H9 (cell line): ENCODE measurements around the gene TTC12. TPM values are rescaled to one million over a fixed set of nuclear protein-coding genes. Genes with fewer than 3 reads are reported as not detected.

ENCODE experiments used
- DNase-seq: peaks from one replicate; pipeline ENCODE4 v3.0.0-alpha.2; 2017
- H2AFZ ChIP-seq: one replicate; pipeline ENCODE4 v1.6.1; 2013; ENCODE audit warnings: mild to moderate bottlenecking, low read length, control low read depth, moderate library complexity
- H2AK5ac ChIP-seq: 2 replicates; pipeline ENCODE4 v1.6.1; 2013; ENCODE audit warnings: low read length, control low read depth, mixed read lengths; ENCODE audit not compliant: insufficient read length
- H2BK120ac ChIP-seq: one replicate; pipeline ENCODE4 v1.6.1; 2013; ENCODE audit warnings: low read depth, mild to moderate bottlenecking, low read length, control low read depth, inconsistent platforms; ENCODE audit not compliant: poor library complexity, severe bottlenecking
- H2BK12ac ChIP-seq: 2 replicates; pipeline ENCODE4 v1.6.1; 2013; ENCODE audit warnings: low read length, control low read depth, mixed read lengths, low read depth; ENCODE audit not compliant: insufficient read length
- H2BK15ac ChIP-seq: 2 replicates; pipeline ENCODE4 v1.6.1; 2013; ENCODE audit warnings: low read depth, low read length, control low read depth
- H2BK20ac ChIP-seq: one replicate; pipeline ENCODE4 v1.6.1; 2013; ENCODE audit warnings: low read depth, mild to moderate bottlenecking, low read length, control low read depth, inconsistent platforms; ENCODE audit not compliant: poor library complexity, severe bottlenecking
- H2BK5ac ChIP-seq: 2 replicates; pipeline ENCODE4 v1.6.1; 2013; ENCODE audit warnings: low read length, control low read depth, mixed read lengths; ENCODE audit not compliant: insufficient read length
- H3K14ac ChIP-seq: 2 replicates; pipeline ENCODE4 v1.6.1; 2013; ENCODE audit warnings: low read length, control low read depth; ENCODE audit not compliant: insufficient read depth
- H3K18ac ChIP-seq: 2 replicates; pipeline ENCODE4 v1.6.1; 2013; ENCODE audit warnings: low read depth, mild to moderate bottlenecking, mixed read lengths, low read length, control low read depth; ENCODE audit not compliant: insufficient read length
- H3K23ac ChIP-seq: 2 replicates; pipeline ENCODE4 v1.6.1; 2013; ENCODE audit warnings: low read length, control low read depth, mixed read lengths, low read depth; ENCODE audit not compliant: insufficient read length
- H3K23me2 ChIP-seq: 2 replicates; pipeline ENCODE4 v1.6.1; 2013; ENCODE audit warnings: low read depth, mild to moderate bottlenecking, mixed read lengths, low read length, control low read depth; ENCODE audit not compliant: insufficient read length, poor library complexity, severe bottlenecking
- H3K27ac ChIP-seq: 2 replicates; pipeline ENCODE4 v1.5.1; 2013; ENCODE audit warnings: low read length, control low read depth, mixed read lengths, low read depth; ENCODE audit not compliant: insufficient read length
- H3K27me3 ChIP-seq: 2 replicates; pipeline ENCODE4 v1.6.1; 2013; ENCODE audit warnings: low read length, control low read depth, inconsistent platforms; ENCODE audit not compliant: insufficient read depth
- H3K4ac ChIP-seq: 2 replicates; pipeline ENCODE4 v1.6.1; 2013; ENCODE audit warnings: low read depth, mild to moderate bottlenecking, control low read depth, inconsistent platforms, low read length, moderate library complexity
- H3K4me1 ChIP-seq: 2 replicates; pipeline ENCODE4 v1.6.1; 2013; ENCODE audit warnings: low read length, control low read depth, inconsistent platforms; ENCODE audit not compliant: insufficient read depth
- H3K4me2 ChIP-seq: 2 replicates; pipeline ENCODE4 v1.6.1; 2013; ENCODE audit warnings: low read length, control low read depth, mixed read lengths; ENCODE audit not compliant: insufficient read length, insufficient read depth
- H3K56ac ChIP-seq: 2 replicates; pipeline ENCODE4 v1.6.1; 2013; ENCODE audit warnings: low read depth, mild to moderate bottlenecking, mixed read lengths, low read length, control low read depth; ENCODE audit not compliant: insufficient read length
- H3K79me1 ChIP-seq: 2 replicates; pipeline ENCODE4 v1.6.1; 2013; ENCODE audit warnings: low read depth, mild to moderate bottlenecking, moderate library complexity, low read length, control low read depth, inconsistent platforms; ENCODE audit not compliant: insufficient read depth, poor library complexity, severe bottlenecking
- H3K79me2 ChIP-seq: 2 replicates; pipeline ENCODE4 v1.6.1; 2013; ENCODE audit warnings: low read length, control low read depth, inconsistent platforms; ENCODE audit not compliant: insufficient read depth
- H3K9ac ChIP-seq: 2 replicates; pipeline ENCODE4 v1.6.1; 2013; ENCODE audit warnings: low read length, control low read depth, mixed read lengths; ENCODE audit not compliant: insufficient read length; ENCODE audit errors: extremely low read depth
- H3K9me3 ChIP-seq: one replicate; pipeline ENCODE4 v1.6.1; 2013; ENCODE audit warnings: low read depth, low read length, inconsistent platforms; ENCODE audit not compliant: control insufficient read depth
- H3T11ph ChIP-seq: one replicate; pipeline ENCODE4 v1.6.1; 2013; ENCODE audit warnings: mild to moderate bottlenecking, low read length, control low read depth, inconsistent platforms
- H4K20me1 ChIP-seq: one replicate; pipeline ENCODE4 v1.6.1; 2013; ENCODE audit not compliant: control insufficient read depth, insufficient read length, insufficient read depth
- H4K5ac ChIP-seq: 2 replicates; pipeline ENCODE4 v1.6.1; 2013; ENCODE audit warnings: low read depth, mild to moderate bottlenecking, mixed read lengths, low read length, control low read depth; ENCODE audit not compliant: insufficient read length
- H4K8ac ChIP-seq: replicated peaks from 2 replicates; pipeline ENCODE4 v1.6.1; 2013; ENCODE audit warnings: low read length, control low read depth, mixed read lengths, low read depth; ENCODE audit not compliant: insufficient read length
- H4K91ac ChIP-seq: 2 replicates; pipeline ENCODE4 v1.6.1; 2013; ENCODE audit warnings: low read depth, mild to moderate bottlenecking, moderate library complexity, mixed read lengths, low read length, control low read depth; ENCODE audit not compliant: insufficient read length
- H3K27ac Mint-ChIP-seq, 3 experiments: 2 replicates in 2 of 3; 3 replicates in 1 of 3; pipeline ENCODE4 v1.8.0; 2020 to 2021; ENCODE audit warnings: mixed read lengths in 3 of 3, mild to moderate bottlenecking in 1 of 3, moderate library complexity in 1 of 3
- H3K27me3 Mint-ChIP-seq: 2 replicates; pipeline ENCODE4 v1.8.0; 2021; ENCODE audit warnings: low read depth, mild to moderate bottlenecking, moderate library complexity, mixed read lengths
- H3K36me3 Mint-ChIP-seq, 3 experiments: 2 replicates in 2 of 3; 3 replicates in 1 of 3; pipeline ENCODE4 v1.8.0; 2020 to 2021; ENCODE audit warnings: low read depth in 3 of 3, mixed read lengths in 3 of 3; ENCODE audit not compliant: insufficient read depth in 1 of 3
- H3K4me1 Mint-ChIP-seq, 2 experiments: 2 replicates each; pipeline ENCODE4 v1.8.0; 2020; ENCODE audit warnings: mixed read lengths in 2 of 2
- H3K4me3 Mint-ChIP-seq, 2 experiments: 2 replicates in 1 of 2; 3 replicates in 1 of 2; pipeline ENCODE4 v1.8.0; 2020 to 2021; ENCODE audit warnings: mild to moderate bottlenecking in 2 of 2, mixed read lengths in 2 of 2, moderate library complexity in 1 of 2
- H3K9me3 Mint-ChIP-seq, 2 experiments: 2 replicates in 1 of 2; 3 replicates in 1 of 2; pipeline ENCODE4 v1.8.0; 2020; ENCODE audit warnings: mild to moderate bottlenecking in 2 of 2, mixed read lengths in 2 of 2, moderate library complexity in 1 of 2
- WGBS: extraction: QIAGEN DNeasy Blood & Tissue Kit; methylation state at CpG from one replicate; pipeline ENCODE4 v1.1.7; 2013; ENCODE audit warnings: missing lambda C conversion rate, low lambda C conversion rate, mixed read lengths; ENCODE audit not compliant: insufficient read length; ENCODE audit errors: extremely low coverage; 5-methylcytosine and 5-hydroxymethylcytosine counted together
- total RNA-seq: library from RNA; stranded (reverse); gene quantifications from 2 replicates; pipeline ENCODE4 v1.2.1, GENCODE V29; 2021
- TF ChIP-seq, protein P1 (sequence below): fragments of 200-600 bp; sonication (generic); conservative IDR thresholded peaks from 3 replicates; pipeline ENCODE4 v1.8.0; 2021; ENCODE audit warnings: antibody characterized with exemption, mild to moderate bottlenecking

TTC12 gene
- total RNA-seq, 1 experiment from 2014 or later = 8.3 TPM

DNA sequence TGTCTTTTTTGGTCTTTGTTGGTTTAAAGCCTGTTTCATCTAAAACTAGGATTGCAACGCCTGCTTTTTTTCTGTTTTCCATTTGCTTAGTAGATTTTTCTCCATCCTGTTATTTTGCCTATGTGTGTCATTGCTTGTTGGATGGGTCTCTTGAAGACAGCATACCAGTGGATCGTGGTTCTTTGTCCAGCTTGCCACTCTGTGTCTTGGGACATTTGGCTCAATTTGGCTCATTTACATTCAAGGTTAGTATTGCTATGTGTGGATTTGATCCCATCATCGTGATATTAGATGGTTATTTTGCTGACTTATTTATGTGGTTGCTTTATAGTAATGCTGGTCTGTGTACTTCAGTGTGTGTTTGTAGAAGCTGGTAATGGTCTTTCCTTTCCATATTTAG, 41.8 kb downstream of the TTC12 start:
- H2BK12ac ChIP-seq = no peak overlapping the region
- Mint-ChIP-seq H3K4me1 (peaks cover 3% of the 10 kb centered on the region in 2 experiments), H3K9me3 (peaks cover 0 to 9% of the 10 kb centered on the region in 2 experiments; a peak in 1 of 5 replicates), H3K27me3 (no peaks in the 10 kb centered on the region), H3K27ac (no peak overlapping the region), H3K4me3 (no peak overlapping the region), H3K36me3 (peaks cover 3 to 8% (median 7%) of the 10 kb centered on the region in 3 experiments; a peak in 5 of 7 replicates)
- no peaks in the 10 kb centered on the region for H3K23me2 ChIP-seq
- no CpG with 5 or more reads among the region's 3 CpGs for WGBS
- H3T11ph ChIP-seq = no peak overlapping the region
- no peak overlapping the region for H4K91ac ChIP-seq
- DNase-seq = no peak
- no peak overlapping the region for H3K9ac ChIP-seq
- H3K9me3 ChIP-seq = no peaks in the 10 kb centered on the region
- H2BK15ac ChIP-seq = no peak overlapping the region
- H3K4me1 ChIP-seq = no peaks in the 10 kb centered on the region
- TF ChIP-seq, protein P1, sequence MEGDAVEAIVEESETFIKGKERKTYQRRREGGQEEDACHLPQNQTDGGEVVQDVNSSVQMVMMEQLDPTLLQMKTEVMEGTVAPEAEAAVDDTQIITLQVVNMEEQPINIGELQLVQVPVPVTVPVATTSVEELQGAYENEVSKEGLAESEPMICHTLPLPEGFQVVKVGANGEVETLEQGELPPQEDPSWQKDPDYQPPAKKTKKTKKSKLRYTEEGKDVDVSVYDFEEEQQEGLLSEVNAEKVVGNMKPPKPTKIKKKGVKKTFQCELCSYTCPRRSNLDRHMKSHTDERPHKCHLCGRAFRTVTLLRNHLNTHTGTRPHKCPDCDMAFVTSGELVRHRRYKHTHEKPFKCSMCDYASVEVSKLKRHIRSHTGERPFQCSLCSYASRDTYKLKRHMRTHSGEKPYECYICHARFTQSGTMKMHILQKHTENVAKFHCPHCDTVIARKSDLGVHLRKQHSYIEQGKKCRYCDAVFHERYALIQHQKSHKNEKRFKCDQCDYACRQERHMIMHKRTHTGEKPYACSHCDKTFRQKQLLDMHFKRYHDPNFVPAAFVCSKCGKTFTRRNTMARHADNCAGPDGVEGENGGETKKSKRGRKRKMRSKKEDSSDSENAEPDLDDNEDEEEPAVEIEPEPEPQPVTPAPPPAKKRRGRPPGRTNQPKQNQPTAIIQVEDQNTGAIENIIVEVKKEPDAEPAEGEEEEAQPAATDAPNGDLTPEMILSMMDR = no peak
- no peak overlapping the region for H3K4ac ChIP-seq
- no peak overlapping the region for H4K8ac ChIP-seq
- no peak overlapping the region for H2BK120ac ChIP-seq
- no peak overlapping the region for H2AK5ac ChIP-seq
- H3K56ac ChIP-seq = no peak overlapping the region
- H3K18ac ChIP-seq = no peak overlapping the region
- H3K14ac ChIP-seq = no peak overlapping the region
- no peaks in the 10 kb centered on the region for H3K79me1 ChIP-seq
- no peak overlapping the region for H3K23ac ChIP-seq
- H4K5ac ChIP-seq = no peak overlapping the region
- no peaks in the 10 kb centered on the region for H4K20me1 ChIP-seq
- H3K27me3 ChIP-seq = no peaks in the 10 kb centered on the region
- no peak overlapping the region for H3K27ac ChIP-seq
- H3K4me2 ChIP-seq = no peak overlapping the region
- no peak overlapping the region for H2AFZ ChIP-seq
- no peak overlapping the region for H2BK5ac ChIP-seq
- no peaks in the 10 kb centered on the region for H3K79me2 ChIP-seq
- no peak overlapping the region for H2BK20ac ChIP-seq
